ENCODE data around the gene ERFE.

ERFE gene

DNA sequence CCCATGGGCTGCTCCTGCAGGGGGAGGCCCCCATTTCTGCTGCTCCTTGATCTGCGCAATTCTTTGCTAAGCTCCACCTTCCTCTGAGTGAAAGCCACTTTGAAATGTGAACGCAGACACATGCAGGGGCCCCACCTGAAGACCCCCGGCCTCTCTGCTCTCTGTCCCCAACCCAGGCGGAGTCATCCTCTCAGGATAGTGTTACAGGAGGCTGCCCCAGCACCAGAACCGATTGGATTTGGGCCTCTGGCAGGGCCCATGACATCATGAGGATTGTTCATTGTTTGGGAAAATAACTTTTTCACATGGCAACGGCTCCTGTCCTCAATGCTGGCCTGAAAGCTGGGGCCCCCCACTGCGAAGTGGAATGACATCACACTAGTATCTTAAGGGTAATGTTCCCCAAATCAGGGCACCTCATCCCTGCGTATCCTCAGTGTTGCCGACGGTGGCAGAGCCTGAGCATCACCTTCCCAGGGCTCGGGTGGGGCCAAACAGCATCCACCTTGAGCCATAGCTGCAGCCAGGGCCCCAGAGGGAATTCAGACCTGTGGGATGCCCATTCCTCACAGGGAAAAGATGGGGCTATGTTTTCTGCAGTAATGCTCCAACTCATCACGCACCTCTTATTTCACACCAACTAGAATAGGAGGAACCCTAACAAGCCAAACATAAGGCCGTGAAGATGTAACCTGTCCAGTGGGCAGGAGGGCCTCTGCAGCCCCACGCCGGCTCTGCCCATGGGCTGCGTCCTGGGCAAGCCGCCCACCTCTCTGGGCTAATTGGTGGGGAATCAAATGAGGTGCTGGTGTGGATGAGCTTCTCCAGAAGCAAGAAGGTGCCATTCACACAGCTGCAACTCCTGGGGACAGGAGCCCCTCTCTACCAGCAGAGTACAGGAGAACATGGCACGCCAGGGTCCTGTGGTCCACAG lies 2.7 kb upstream of the ERFE start:
- Histone ChIP-seq H3K27me3 (ENCODE audit: low read length) (no peaks in the 10 kb centered on the region), H3K9me2 (replicated peaks; ENCODE audit: insufficient read depth, low read length) (no peaks in the 10 kb centered on the region), H3K27ac (ENCODE audit: low read depth, low read length) (no peak overlapping the region), H2AFZ (ENCODE audit: low read depth, low read length, severe bottlenecking) (no peak overlapping the region), H3K36me3 (ENCODE audit: low read length) (no peaks in the 10 kb centered on the region), H3K79me2 (ENCODE audit: insufficient read depth, low read length) (no peaks in the 10 kb centered on the region), H3K9ac (ENCODE audit: low read length) (no peak overlapping the region), H3K4me3 (ENCODE audit: insufficient read depth, low read length, poor library complexity, severe bottlenecking) (no peak overlapping the region), H3F3A (ENCODE audit: insufficient read depth) (no peaks in the 10 kb centered on the region), H3K9me3 (ENCODE audit: insufficient read depth, low read length) (no peaks in the 10 kb centered on the region), H3K4me2 (ENCODE audit: low read depth, low read length, poor library complexity, severe bottlenecking) (no peak overlapping the region), H4K20me1 (ENCODE audit: low read depth, low read length) (no peaks in the 10 kb centered on the region)
- TF ChIP-seq CTCF (IDR thresholded peaks at IDR 0.05; ENCODE audit: insufficient read depth, low read length, poor library complexity, severe bottlenecking) (no peak), EZH2phosphoT487 (conservative IDR thresholded peaks at IDR 0.05; ENCODE audit: low read length) (no peak)

GRCh38 chr2:238157506-238158017 lies 1.2 kb upstream of the ERFE start:
- no peaks in the 10 kb centered on the region for H3K36me3 ChIP-seq (ENCODE audit: low read length)
- no peaks in the 10 kb centered on the region for H4K20me1 ChIP-seq (ENCODE audit: low read depth, low read length)
- H3F3A ChIP-seq (ENCODE audit: insufficient read depth): no peaks in the 10 kb centered on the region
- H3K79me2 ChIP-seq (ENCODE audit: insufficient read depth, low read length): no peaks in the 10 kb centered on the region
- TF ChIP-seq EZH2phosphoT487 (conservative IDR thresholded peaks at IDR 0.05; ENCODE audit: low read length) (no peak), CTCF (IDR thresholded peaks at IDR 0.05; ENCODE audit: insufficient read depth, low read length, poor library complexity, severe bottlenecking) (no peak)
- no peaks in the 10 kb centered on the region for H3K27me3 ChIP-seq (ENCODE audit: low read length)
- H3K9me3 ChIP-seq (ENCODE audit: insufficient read depth, low read length): no peaks in the 10 kb centered on the region
- no peak overlapping the region for H3K4me2 ChIP-seq (ENCODE audit: low read depth, low read length, poor library complexity, severe bottlenecking)
- no peak overlapping the region for H3K27ac ChIP-seq (ENCODE audit: low read depth, low read length)
- H3K9me2 ChIP-seq (replicated peaks; ENCODE audit: insufficient read depth, low read length): no peaks in the 10 kb centered on the region
- H2AFZ ChIP-seq (ENCODE audit: low read depth, low read length, severe bottlenecking): no peak overlapping the region
- no peak overlapping the region for H3K9ac ChIP-seq (ENCODE audit: low read length)
- H3K4me3 ChIP-seq (ENCODE audit: insufficient read depth, low read length, poor library complexity, severe bottlenecking): no peak overlapping the region

- Histone ChIP-seq H3K27me3 (ENCODE audit: low read length) (no peaks in the 10 kb centered on the region), H2AFZ (ENCODE audit: low read depth, low read length, severe bottlenecking) (no peak overlapping the region), H4K20me1 (ENCODE audit: low read depth, low read length) (no peaks in the 10 kb centered on the region), H3K9me2 (replicated peaks; ENCODE audit: insufficient read depth, low read length) (no peaks in the 10 kb centered on the region), H3K9me3 (ENCODE audit: insufficient read depth, low read length) (no peaks in the 10 kb centered on the region), H3K27ac (ENCODE audit: low read depth, low read length) (no peak overlapping the region), H3K79me2 (ENCODE audit: insufficient read depth, low read length) (no peaks in the 10 kb centered on the region), H3K9ac (ENCODE audit: low read length) (no peak overlapping the region), H3K36me3 (ENCODE audit: low read length) (no peaks in the 10 kb centered on the region), H3F3A (ENCODE audit: insufficient read depth) (no peaks in the 10 kb centered on the region), H3K4me3 (ENCODE audit: insufficient read depth, low read length, poor library complexity, severe bottlenecking) (no peak overlapping the region), H3K4me2 (ENCODE audit: low read depth, low read length, poor library complexity, severe bottlenecking) (no peak overlapping the region)
- TF ChIP-seq CTCF (IDR thresholded peaks at IDR 0.05; ENCODE audit: insufficient read depth, low read length, poor library complexity, severe bottlenecking) (no peak), EZH2phosphoT487 (conservative IDR thresholded peaks at IDR 0.05; ENCODE audit: low read length) (no peak)
Observed at GRCh38 chr2:238158018-238158508, 707 bp upstream of the ERFE start.
